Lower leg skin (tissue), 3 donors: ENCODE results near the gene NLRP1.

ENCODE experiments used
- CTCF ChIP-seq, 3 donors: fragments of 450-650 bp; IDR thresholded peaks; one replicate each; pipeline ENCODE4 v1.5.1; 2016; ENCODE audit warnings: antibody characterized with exemption in 3 of 3, mild to moderate bottlenecking in 3 of 3, moderate library complexity in 2 of 3
- POLR2A ChIP-seq, 2 donors: fragments of 450-650 bp; IDR thresholded peaks; one replicate each; pipeline ENCODE4 v1.6.1; 2016 to 2017; ENCODE audit warnings: antibody characterized with exemption in 2 of 2, mild to moderate bottlenecking in 1 of 2, moderate library complexity in 1 of 2

- TF ChIP-seq POLR2A (IDR thresholded peaks at IDR 0.05) = no peak
- no peak for TF ChIP-seq CTCF (IDR thresholded peaks at IDR 0.05)
Observed at GRCh38 chr17:5557990-5558389, 26.3 kb downstream of the NLRP1 start.
